ENCODE data around the gene TNS3.

TNS3 gene

GRCh38 chr7:47292832-47293309 lies 289.0 kb downstream of the TNS3 start:
- no peak for DNase-seq

DNA sequence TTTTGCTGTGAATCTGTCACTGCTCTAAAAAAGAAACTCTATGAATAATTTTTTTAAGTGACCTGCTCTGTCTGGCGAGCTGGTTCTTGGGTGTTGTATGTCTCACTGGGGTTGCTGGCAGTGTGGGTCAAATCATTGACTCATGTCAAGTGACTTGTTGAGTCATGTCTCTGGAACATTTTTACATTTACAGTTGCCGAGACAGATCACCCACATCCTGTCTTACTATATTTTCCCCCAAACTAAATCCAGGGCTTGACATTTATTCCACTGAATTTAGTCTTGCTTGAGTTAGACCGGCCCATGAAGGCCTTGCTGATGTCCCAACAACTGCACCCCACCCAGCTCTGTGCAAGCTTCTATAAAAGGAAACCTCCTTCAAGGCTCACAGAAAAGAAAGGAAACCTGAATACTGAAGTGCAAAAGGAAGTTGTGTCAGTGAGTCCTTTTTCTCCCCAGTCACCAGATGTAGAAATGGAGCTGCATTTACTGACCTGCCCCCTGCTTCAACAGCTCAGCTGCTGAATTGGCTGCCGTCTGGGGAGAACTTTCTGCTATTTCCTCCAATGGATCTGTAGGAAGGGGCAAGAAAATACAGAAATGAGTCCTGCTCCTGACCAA lies 290.3 kb downstream of the TNS3 start:
- DNase-seq: no peak

GRCh38 chr7:47290867-47291266 lies 291.0 kb downstream of the TNS3 start:
- no peak for DNase-seq

DNA sequence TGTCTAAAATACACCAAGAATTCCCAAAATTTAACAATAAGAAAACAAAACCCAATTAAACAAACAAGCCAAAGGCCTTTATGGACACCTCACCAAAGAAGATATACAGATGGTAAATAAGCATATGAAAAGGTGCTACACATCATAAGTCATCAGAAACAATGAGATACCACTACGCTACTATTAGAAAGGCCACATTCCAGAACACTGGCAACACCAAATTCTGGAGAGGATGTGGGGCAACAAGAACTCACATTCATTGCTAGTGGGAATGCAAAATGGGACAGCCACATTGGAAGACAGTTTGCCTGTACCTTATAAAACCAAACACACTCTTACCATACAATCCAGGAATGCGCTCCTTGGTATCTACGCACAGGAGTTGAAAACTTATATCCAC lies 291.4 kb downstream of the TNS3 start:
- DNase-seq: no peak

GRCh38 chr7:47288060-47288459 lies 293.9 kb downstream of the TNS3 start:
- DNase-seq: no peak

- DNase-seq: no peak
Measured at GRCh38 chr7:47285860-47286491, 295.9 kb downstream of the TNS3 start.

DNA sequence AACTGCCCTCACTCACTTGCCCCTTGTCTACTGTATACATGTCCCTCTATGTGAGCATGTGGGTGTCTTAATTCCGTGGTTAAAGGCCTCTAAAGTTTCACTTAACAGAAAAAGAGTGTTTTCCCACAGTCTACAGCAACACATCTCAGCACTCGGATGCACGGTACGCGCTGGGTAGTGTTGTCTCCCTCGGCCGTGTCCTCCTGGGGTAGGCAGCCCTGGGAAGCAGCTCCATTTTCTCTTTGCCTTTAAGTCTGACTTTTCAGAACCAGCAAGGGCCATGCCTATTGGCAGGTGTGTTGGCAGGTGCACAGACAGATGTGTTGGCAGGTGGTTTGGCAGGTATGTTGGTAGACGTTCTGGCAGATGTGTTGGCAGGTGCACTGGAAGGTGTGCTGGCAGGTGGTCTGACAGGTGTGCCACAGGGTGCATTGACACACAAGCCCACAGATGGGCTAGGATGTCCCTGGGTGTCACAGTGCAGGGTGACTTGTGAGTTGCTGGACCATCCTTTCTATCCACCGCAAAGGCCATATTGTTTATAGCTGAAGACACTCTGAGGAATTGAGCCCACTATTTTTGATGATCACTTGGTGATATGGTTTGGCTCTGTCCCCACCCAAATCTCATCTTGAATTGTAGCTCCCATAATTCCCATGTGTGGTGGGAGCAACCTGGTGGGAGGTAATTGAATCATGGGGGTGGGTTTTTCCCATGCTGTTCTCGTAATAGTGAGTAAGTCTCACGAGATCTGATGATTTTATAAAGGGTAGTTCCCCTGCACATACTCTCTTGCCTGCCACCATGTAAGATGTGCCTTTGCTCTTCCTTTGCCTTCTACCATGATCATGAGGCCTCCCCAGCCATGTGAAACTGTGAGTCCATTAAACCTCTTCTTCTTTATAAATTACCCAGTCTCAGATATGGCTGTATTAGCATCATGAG lies 296.9 kb downstream of the TNS3 start:
- no peak for DNase-seq

DNA sequence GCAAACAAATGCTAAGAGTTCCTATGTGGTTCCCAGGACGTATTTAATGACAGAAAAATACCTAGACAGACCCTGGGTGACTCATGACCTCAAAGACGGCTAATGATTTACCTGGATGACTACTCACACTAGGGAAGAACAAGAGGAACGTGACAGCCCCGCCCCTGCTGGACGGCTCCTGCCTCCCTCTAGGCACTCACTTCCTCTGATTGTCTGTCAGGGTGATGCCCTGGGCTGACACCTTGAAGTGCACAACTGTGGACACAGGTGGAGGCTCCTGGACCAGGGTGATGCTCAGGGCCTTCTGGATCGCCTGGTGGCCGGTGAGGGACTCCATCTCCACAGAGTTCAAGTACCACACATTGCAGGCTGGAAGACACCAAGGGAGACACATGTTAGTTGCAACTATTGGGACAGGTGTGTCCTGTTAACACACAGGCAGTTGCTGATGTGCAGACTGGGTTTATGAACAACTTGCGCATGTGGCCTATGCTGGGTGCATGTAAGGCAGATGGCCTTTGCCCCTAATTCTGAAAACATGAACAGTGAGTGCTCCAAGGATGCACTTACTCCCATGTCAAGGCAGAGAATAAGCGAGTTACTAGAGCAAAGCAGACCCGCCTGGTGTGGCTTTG lies 298.3 kb downstream of the TNS3 start:
- DNase-seq: no peak

DNA sequence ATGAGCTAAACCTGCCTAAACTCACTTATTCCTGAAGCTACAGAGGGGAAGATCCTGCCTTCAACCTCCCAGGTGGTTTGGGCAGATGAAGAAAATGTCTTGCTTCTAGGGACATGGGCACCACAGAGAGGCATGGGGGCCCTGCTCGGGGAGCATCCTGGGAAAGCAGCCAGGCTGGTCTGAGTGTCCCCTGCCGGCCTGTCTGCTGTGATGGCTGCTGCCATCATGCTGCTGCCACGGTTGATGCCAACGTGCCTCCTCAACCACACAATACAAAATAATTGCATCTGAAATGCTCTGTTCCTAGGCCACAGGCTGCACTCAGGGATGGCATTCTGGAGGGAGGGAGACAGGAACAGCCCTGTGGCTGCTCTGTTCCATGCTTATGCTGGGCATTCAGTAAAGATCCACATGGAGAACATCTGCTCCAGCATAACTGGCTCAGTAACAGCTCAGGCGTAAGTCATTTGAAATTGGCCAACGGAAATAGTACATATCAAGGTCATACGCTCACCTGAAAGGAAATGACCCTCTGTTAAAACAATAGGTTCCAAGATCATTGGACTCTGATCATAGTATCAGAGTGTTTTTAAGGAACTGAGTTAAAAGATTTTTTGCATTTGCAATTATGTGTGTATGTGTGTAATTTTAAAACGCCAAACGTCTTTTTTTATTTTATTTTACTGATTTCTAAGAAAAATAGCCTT lies 299.0 kb downstream of the TNS3 start:
- DNase-seq: no peak

GRCh38 chr7:47281966-47282643 lies 299.8 kb downstream of the TNS3 start:
- DNase-seq: no peak

DNA sequence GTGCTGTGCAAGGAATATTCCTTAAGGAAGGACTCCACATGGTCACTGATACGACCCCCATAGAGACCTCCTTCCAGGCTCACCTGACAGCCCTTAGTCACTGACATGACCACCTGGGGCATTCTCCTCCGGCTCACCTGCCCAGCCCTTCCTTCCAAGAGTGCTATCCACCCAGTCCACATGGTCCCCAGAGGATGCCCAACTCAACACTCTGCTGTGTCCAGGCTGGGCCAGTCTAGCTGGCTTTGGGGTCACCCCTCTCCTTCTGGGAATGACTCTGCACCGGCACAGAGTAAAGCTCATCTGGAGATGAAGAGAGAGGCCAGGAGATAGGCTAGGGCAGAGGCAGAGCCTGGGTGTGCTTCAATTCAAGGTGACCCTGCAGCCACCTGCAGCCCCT lies 300.8 kb downstream of the TNS3 start:
- DNase-seq: no peak

GRCh38 chr7:47280114-47280513 lies 301.8 kb downstream of the TNS3 start:
- DNase-seq: no peak

- no peak for DNase-seq
Measured at GRCh38 chr7:47278043-47278442, 303.9 kb downstream of the TNS3 start.

DNA sequence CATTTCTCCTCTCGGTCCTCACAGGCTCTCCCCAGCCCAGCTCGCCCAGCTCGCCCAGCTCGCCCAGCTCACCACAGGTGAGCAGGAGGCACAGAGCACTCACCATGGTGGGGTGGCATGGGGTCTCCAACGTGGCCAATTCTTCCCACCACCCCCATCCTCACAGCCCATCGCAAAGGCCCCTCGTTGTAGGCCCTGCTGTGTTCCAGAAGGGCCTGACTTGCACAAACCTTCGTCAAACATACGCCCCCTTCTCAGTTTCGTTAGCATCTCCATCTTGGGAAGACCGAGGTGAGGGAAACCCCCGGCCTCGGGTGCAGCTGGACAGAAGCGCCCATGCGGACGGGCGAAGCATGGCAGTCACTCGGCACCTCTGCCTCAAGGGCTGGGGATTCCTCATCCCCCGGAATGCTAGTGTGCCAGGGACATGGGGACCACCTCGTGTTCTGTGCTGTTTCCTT lies 304.6 kb downstream of the TNS3 start:
- no peak for DNase-seq

DNA sequence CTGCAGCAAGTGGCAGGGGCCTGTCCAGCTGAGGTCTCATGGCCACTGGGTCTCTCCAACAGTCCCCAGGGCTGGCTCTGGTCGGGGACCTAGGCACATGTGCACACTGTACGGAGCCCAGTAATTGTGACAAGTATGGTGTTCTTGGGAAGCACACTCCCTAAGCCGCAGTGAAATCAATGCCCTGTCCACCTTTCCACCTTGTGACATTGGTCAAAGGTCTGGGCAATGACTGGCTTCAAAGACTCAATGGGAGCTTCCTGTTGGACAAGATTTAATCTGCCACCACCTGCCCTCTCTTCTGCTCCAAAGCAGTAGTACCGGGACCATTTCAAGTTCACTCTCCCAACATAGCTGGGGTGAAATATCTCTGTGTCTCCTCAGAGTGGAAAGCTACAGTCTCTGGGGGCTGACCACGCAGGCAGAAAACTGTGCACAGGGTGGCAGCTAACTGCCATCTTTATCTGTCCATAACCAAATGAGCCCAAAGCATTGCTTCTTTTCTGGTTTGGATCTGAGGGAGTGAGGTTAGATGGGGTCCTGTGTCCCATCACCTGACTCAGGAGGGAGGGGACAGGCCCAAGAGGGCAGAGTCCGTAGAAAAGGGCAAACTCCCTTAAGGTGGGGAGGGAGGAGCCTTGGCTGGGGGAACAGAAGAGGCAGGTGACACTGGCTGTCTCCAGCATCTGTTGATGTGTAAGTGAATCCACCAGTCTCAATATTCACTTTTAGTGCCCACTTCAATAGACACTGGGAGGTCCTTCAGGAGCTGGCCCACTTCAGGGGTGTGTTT lies 307.7 kb downstream of the TNS3 start:
- DNase-seq: no peak

DNA sequence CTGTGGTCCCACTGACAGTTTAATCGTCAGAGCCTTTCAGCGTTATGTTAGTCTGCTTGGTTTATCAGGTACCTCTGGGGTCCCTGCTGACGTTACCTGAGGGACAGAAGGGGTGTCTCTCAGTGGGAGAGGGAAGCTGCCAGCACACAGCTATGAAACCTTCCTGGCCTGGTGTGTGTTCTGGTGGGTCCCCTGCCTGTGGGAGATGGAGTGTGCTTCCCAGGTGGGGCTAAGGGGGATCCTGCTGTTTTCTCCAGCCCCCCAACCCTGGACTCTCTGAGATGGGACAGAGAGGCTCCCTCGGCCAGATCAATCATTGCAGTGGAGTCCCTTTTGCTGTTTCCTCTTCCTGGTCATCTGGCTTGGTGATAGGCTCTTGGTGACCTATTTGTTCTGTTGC lies 308.8 kb downstream of the TNS3 start:
- no peak for DNase-seq

DNA sequence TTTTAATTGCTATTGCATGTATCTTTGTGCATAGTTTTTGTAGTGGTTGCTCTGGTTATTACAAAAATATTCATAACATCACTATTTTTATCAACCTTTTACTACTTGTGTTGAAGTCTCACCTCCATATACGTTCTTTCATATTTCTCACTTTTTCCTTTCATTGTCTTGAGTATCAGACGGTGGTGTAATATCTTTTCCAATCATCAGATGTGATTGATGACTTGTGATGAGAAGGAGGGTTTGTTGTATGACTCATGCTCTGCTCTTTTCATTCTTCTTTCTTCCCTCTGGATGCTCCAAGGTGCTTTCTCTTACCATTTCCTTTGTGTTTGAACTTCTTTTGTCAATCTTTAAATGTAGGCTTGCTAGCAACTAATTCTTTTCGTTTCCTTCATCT lies 310.2 kb downstream of the TNS3 start:
- no peak for DNase-seq

GRCh38 chr7:47268851-47269836 lies 312.8 kb downstream of the TNS3 start:
- no peak for DNase-seq

DNA sequence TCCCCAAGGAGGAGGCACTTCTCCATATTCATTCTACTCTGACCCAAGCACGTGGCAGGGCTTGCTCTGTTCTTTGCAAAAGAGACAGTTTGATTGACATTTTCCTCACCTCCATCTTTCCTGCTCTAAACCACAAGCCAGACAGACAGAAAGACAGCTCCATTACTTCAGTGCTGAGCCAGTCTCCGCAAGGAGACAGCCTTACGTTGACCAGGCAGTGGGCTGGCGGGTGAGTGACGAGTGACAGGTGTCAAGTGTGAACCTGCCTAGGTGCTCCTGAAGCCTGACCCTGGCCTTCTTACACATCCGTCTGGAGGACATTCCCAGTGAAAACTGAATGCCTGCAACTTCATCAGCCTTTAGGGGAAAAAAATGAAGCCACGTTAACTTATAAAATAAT lies 314.6 kb downstream of the TNS3 start:
- DNase-seq: no peak

DNA sequence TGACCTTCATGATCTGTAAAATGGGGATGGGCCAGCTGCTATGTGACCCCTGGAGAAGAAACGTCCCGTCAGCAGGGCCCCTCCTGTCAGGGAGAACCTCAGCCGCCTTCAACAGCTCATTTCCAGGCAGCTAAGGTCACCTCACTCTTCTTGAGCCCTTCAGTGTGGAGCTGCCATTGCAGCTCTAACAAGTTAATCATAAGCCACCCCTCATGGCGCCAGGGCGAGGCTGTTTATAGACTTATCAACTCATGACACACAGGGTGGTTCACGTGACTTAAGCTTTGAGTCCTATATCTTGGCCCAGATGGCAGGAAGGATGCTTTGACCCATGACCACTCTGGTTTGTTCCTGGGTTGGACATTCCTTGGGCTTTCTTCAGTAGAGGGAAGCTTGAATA lies 315.1 kb downstream of the TNS3 start:
- DNase-seq: no peak
